Thyroid gland (tissue), 4 donors: ENCODE measurements around the gene SUN1.

ENCODE experiments used
- CTCF ChIP-seq, 6 experiments: fragments of 200-600 bp in 3 of 6; fragments of 450-650 bp in 3 of 6; sonication (generic) in 3 of 6; IDR thresholded peaks; one replicate each; pipeline ENCODE4 v1.5.1; 2016 to 2019; ENCODE audit warnings: antibody characterized with exemption in 6 of 6, mild to moderate bottlenecking in 2 of 6, inconsistent platforms in 1 of 6, moderate library complexity in 1 of 6
- POLR2A ChIP-seq, 2 donors: fragments of 450-650 bp; IDR thresholded peaks; one replicate each; pipeline ENCODE4 v1.6.1; 2017; ENCODE audit warnings: antibody characterized with exemption in 2 of 2, mild to moderate bottlenecking in 2 of 2, moderate library complexity in 1 of 2

- TF ChIP-seq POLR2A (IDR thresholded peaks at IDR 0.05) (no peak), CTCF (IDR thresholded peaks at IDR 0.05) (no peak)
These were observed 62.0 kb downstream of the SUN1 start for GRCh38 chr7:894164-894867.
